Ovary (tissue), 9 donors: ENCODE results near the gene RTN1. TPM values are rescaled to one million over a fixed set of nuclear protein-coding genes. Genes with fewer than 3 reads are reported as not detected.

Experiments
- DNase-seq, 5 donors: peaks; one replicate each; pipeline ENCODE4 v3.0.0-alpha.2; 2019 to 2020
- H3K27ac ChIP-seq, 2 donors: fragments of 200-600 bp; one replicate each; pipeline versions ENCODE4 v1.5.1 to v1.8.0; 2019 to 2022
- H3K27me3 ChIP-seq: fragments of 200-600 bp; one replicate; pipeline ENCODE4 v1.8.0; 2022
- H3K36me3 ChIP-seq: fragments of 200-600 bp; sonication (generic); one replicate; pipeline ENCODE4 v1.5.1; 2019
- H3K4me1 ChIP-seq: one replicate; pipeline ENCODE4 v1.8.1; 2013; ENCODE audit warnings: mild to moderate bottlenecking, moderate library complexity; ENCODE audit not compliant: insufficient read depth
- H3K4me3 ChIP-seq: fragments of 200-600 bp; sonication (generic); one replicate; pipeline ENCODE4 v1.5.1; 2017
- H3K9me3 ChIP-seq, 2 donors: fragments of 200-600 bp in 1 of 2; sonication (generic) in 1 of 2; one replicate each; pipeline versions ENCODE4 v1.5.1 to v1.8.1; 2013 to 2019; ENCODE audit warnings: mild to moderate bottlenecking in 1 of 2, moderate library complexity in 1 of 2
- EP300 ChIP-seq: sonication (generic); formaldehyde crosslinking; IDR thresholded peaks from one replicate; pipeline ENCODE4 v1.6.1; 2017; ENCODE audit warnings: antibody characterized with exemption
- POLR2A ChIP-seq: fragments of 450-650 bp; IDR thresholded peaks from one replicate; pipeline ENCODE4 v1.6.1; 2017; ENCODE audit warnings: antibody characterized with exemption, mild to moderate bottlenecking, moderate library complexity
- WGBS, 3 donors: extraction: QIAGEN DNeasy Blood & Tissue Kit in 1 of 3; methylation state at CpG; one replicate each; pipeline versions ENCODE4 v1.1.5 to v1.1.7; 2013 to 2017; 5-methylcytosine and 5-hydroxymethylcytosine counted together
- intact Hi-C, 4 donors: fragments of 100-400 bp; cut with DNase I; formaldehyde crosslinking; loops; one replicate each; pipeline versions ENCODE4 v1.11.0 to v1.15.1; 2022 to 2023
- polyA plus RNA-seq, 2 donors: library from polyadenylated mRNA; stranded (reverse); fragments of 200-250 nt in 1 of 2; fragments of 350-450 nt in 1 of 2; fragmentation: Illumina TruSeq in 1 of 2; extraction: RNeasy Lipid Tissue Mini Kit (QIAGEN cat#74804) in 1 of 2; gene quantifications; one replicate each; pipeline ENCODE4 v1.2.3, GENCODE V29; 2013 to 2014
- total RNA-seq, 7 donors: library from RNA; depleted of rRNA in 2 of 7; stranded (reverse); fragments of >200 nt in 2 of 7; fragmentation: NEBNext Ultra II Directional in 3 of 7; extraction: Animal tissue kit (Norgen Biotek cat#: 25700) in 3 of 7; gene quantifications; one replicate each; pipeline versions ENCODE4 v1.1.0 to v1.2.4, GENCODE V29; 2016 to 2023
- TF ChIP-seq, protein P1 (sequence below), 3 donors: fragments of 450-650 bp in 2 of 3; fragments of 200-600 bp in 1 of 3; IDR thresholded peaks; one replicate each; pipeline versions ENCODE4 v1.5.1 to v1.8.0; 2016 to 2022; ENCODE audit warnings: antibody characterized with exemption in 3 of 3, mild to moderate bottlenecking in 1 of 3
- donor health status: DM: no; HTN: no; CAD: no; lungs with moderate emphysema.
- donor health status: DM: no; HTN: no; CAD: no.
- donor health status: Bipolar disorder and iron deficiency.
- donor health status: DM: yes; HTN: yes; CAD: no.
- donor health status: DM: no; HTN: no; CAD: no.
- donor health status: DM: yes; HTN: yes; CAD: no.

Gene RTN1
- total and polyA plus RNA-seq, 9 donors = 0.51 to 10.2 (median 1.00) TPM

- peak in 1 of 5 donors; percentile 10 for DNase-seq
- H3K9me3 ChIP-seq = no peaks in the 10 kb centered on the region
- TF ChIP-seq, protein P1, sequence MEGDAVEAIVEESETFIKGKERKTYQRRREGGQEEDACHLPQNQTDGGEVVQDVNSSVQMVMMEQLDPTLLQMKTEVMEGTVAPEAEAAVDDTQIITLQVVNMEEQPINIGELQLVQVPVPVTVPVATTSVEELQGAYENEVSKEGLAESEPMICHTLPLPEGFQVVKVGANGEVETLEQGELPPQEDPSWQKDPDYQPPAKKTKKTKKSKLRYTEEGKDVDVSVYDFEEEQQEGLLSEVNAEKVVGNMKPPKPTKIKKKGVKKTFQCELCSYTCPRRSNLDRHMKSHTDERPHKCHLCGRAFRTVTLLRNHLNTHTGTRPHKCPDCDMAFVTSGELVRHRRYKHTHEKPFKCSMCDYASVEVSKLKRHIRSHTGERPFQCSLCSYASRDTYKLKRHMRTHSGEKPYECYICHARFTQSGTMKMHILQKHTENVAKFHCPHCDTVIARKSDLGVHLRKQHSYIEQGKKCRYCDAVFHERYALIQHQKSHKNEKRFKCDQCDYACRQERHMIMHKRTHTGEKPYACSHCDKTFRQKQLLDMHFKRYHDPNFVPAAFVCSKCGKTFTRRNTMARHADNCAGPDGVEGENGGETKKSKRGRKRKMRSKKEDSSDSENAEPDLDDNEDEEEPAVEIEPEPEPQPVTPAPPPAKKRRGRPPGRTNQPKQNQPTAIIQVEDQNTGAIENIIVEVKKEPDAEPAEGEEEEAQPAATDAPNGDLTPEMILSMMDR (IDR thresholded peaks at IDR 0.05) = peak in 1 of 3 donors; percentile 22
- TF ChIP-seq POLR2A (no peak), EP300 (no peak)
- peak overlapping the region; percentile 36 for H3K4me3 ChIP-seq
- H3K36me3 ChIP-seq = no peaks in the 10 kb centered on the region
- 1 to 2% (median 1%) methylated on average over 18 of the region's 18 CpGs for WGBS, 3 donors
- no peaks in the 10 kb centered on the region for H3K27me3 ChIP-seq
- no peak overlapping the region for H3K27ac ChIP-seq
- no peaks in the 10 kb centered on the region for H3K4me1 ChIP-seq
- intact Hi-C loops = no loop called here
Measured at GRCh38 chr14:59918824-59919569, 48.4 kb upstream of the RTN1 start.

GRCh38 chr14:59913187-59913586 lies 42.6 kb upstream of the RTN1 start:
- intact Hi-C loops = no loop called here
- TF ChIP-seq, protein P1 (IDR thresholded peaks at IDR 0.05) = no peak
- TF ChIP-seq POLR2A (no peak), EP300 (no peak)
- WGBS, 3 donors = 84 to 96% (median 90%) methylated on average over 1 of the region's 1 CpG

DNA sequence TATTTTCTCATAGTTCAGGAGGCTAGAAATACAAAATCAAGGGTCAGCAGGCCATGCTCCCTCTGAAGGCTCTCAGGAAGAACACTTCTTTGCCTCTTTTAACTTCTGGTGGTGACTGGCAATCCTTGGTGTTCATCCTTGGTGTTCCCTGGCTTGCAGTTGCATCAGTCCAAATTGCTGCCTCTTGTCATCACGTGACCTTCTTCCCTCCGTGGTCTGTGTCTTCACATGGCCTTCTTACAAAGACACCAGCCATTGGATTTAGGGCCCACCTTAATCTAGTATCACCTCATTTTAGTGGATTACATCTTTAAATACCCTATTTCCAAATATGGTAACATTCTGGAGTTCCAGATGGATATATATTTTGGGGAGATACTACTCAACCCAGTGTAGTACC lies 41.9 kb upstream of the RTN1 start:
- TF ChIP-seq POLR2A (no peak), EP300 (no peak)
- TF ChIP-seq, protein P1 (IDR thresholded peaks at IDR 0.05) = no peak
- H3K27me3 ChIP-seq = no peaks in the 10 kb centered on the region
- H3K27ac ChIP-seq = no peak overlapping the region
- no peaks in the 10 kb centered on the region for H3K9me3 ChIP-seq
- H3K36me3 ChIP-seq = no peaks in the 10 kb centered on the region
- H3K4me3 ChIP-seq = no peak overlapping the region
- no peak for DNase-seq
- 72 to 86% (median 82%) methylated on average over 2 of the region's 2 CpGs for WGBS, 3 donors
- H3K4me1 ChIP-seq = no peaks in the 10 kb centered on the region
- intact Hi-C loops = no loop called here

More at GRCh38 chr14:59913187-59913586, 42.6 kb upstream of the RTN1 start:
- Histone ChIP-seq H3K9me3 (no peaks in the 10 kb centered on the region), H3K4me3 (no peak overlapping the region), H3K36me3 (no peaks in the 10 kb centered on the region), H3K27ac (no peak overlapping the region), H3K4me1 (no peaks in the 10 kb centered on the region), H3K27me3 (no peaks in the 10 kb centered on the region)
- no peak for DNase-seq

DNA sequence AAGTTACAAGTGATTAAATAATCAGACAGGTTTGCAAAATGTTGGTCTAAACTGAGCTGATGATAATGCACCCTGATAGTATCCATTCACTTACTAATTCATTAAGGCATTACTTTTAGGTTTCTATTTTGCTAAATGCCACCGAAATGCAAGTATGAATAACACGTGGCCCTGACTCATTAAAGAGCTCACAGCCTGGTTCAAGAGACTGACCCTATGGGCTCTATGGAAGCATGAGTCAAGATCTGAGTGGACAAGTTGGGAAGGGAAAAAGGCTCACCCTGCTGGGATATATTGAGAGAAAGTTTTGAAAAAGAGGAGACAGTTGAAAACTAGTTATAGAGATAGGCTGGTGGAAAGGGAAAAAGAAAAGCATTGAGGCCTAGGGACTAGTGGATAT lies 34.6 kb upstream of the RTN1 start:
- TF ChIP-seq EP300 = no peak
- no peak for TF ChIP-seq POLR2A
- no peak for DNase-seq
- H3K4me3 ChIP-seq = no peak overlapping the region
- no peak overlapping the region for H3K27ac ChIP-seq
- intact Hi-C loops = no loop called here
- 62 to 87% (median 67%) methylated on average over 2 of the region's 2 CpGs for WGBS, 3 donors
- no peaks in the 10 kb centered on the region for H3K27me3 ChIP-seq
- H3K4me1 ChIP-seq = no peaks in the 10 kb centered on the region
- no peaks in the 10 kb centered on the region for H3K36me3 ChIP-seq
- H3K9me3 ChIP-seq = no peaks in the 10 kb centered on the region

- Histone ChIP-seq H3K27ac (no peak overlapping the region), H3K4me1 (no peaks in the 10 kb centered on the region), H3K27me3 (no peaks in the 10 kb centered on the region), H3K9me3 (no peaks in the 10 kb centered on the region), H3K36me3 (no peaks in the 10 kb centered on the region), H3K4me3 (no peak overlapping the region)
- intact Hi-C loops = no loop called here
- WGBS, 3 donors = 51 to 63% (median 62%) methylated on average over 2 of the region's 2 CpGs
- no peak for DNase-seq
- TF ChIP-seq POLR2A = no peak
- TF ChIP-seq EP300 = no peak
- TF ChIP-seq, protein P1 (IDR thresholded peaks at IDR 0.05) = no peak
Measured at GRCh38 chr14:59904184-59904583, 33.6 kb upstream of the RTN1 start.
